HG02763 (cell line): ENCODE measurements around the gene PRKCI.
"Not testable (repeated sequence)": the region's sequence is repeated elsewhere in the genome, so short reads cannot be mapped to it uniquely, and the experiment has no call there.

Experiments
- ATAC-seq: cut with Tn5 transposase; IDR thresholded peaks from one replicate; pipeline ENCODE4 v1.9.1; 2021; ENCODE audit warnings: mild to moderate bottlenecking, moderate library complexity; ENCODE audit not compliant: unreplicated experiment

The PRKCI gene

DNA sequence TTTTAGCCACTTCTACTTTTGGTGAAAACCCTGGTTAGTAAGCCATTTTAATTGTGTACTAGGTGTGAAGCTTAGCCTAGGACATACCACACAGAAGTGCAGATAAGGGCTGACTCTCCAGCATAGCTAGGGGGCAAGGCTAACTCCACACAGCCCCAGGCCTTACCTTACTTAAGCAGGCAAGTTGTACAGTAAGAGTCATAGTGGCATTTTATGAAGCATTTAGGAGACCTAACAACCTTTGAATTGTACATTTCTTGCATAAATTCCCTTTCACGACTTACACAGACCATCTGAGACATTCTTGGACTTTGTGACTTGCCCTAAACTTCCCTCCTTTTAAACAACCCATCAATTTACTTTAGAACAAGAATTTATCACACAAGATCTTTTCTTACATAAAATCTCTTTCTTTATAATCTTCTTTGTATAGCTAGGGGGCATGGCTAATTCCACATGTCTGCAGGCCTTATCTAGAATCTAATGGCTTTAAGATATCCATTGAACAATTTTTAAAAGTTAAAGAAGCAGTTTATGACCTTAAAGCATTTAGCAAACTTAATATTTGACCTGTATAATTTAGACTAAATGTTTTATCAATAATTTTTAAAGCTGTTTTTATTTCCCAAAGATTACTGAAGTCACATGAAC, 116.6 kb downstream of the PRKCI start:
- ATAC-seq: no peak

- not testable (repeated sequence) for ATAC-seq
Measured at GRCh38 chr3:170342273-170342672, 120.0 kb downstream of the PRKCI start.

GRCh38 chr3:170343859-170344258, 121.6 kb downstream of the PRKCI start:
- not testable (repeated sequence) for ATAC-seq

GRCh38 chr3:170344971-170345370, 122.7 kb downstream of the PRKCI start:
- no peak for ATAC-seq

GRCh38 chr3:170346481-170347392, 124.5 kb downstream of the PRKCI start:
- peak; percentile 39 for ATAC-seq

DNA sequence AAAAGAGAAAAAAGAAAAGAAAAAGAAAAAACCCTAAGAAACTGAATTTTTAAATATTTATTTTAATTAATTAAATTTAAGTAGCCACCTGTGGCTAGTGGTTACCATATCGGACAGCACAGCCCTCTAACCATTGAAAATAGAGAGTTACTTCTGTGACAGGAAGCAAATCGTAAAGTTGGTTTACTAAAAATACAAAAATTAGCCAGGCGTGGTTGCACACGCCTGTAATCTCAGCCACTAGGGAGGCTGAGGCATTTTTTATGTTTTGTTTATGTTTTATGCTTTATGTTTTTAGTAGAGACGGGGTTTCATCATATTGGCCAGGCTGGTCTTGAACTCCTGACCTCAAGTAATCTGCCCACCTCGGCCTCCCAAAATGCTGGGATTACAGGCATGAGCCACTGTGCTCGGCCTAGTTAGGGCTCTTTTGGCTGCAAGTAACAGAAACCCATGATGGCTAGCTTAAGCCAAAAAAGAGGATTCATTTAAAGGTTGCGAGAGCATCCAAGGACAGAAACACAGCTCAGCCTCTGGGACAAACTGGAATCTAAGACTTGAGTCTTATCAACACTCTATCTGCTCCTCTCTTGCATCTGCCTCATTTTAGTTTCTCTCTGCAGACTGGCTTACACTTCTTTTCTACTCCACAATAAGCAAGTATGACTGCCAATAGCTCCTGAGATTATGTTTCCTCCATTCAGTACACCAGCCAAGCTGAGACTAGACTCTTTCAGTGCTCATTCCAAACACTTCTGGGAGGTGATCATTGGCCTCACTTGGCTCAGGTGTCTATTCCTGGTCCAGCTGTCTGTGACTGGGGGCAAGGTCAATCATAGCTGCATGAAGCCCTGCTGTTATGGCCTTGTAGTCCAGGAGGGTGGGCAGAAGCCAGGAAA, 128.5 kb downstream of the PRKCI start:
- peak; percentile 46 for ATAC-seq

DNA sequence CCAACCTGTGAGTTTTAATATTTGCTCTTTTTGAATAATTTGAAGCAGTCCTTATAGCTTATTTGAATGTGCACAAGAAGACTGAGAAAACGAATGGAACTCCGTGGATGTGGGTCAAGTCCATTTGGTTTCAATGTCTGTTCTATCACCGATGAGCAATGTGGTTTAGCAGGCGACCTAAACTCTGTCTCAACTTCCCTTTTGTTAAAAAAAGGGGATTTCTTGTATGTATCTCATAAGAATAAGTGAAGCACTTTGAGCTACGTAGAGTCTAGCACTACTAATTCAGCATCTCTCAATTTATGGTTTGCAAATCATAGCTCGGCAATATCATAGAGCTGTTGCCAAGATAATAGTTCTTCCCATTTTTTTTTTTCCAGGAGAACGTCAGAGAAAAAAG, 130.7 kb downstream of the PRKCI start:
- peak; percentile 9 for ATAC-seq

GRCh38 chr3:170353485-170353884, 131.3 kb downstream of the PRKCI start:
- no peak for ATAC-seq

- no peak for ATAC-seq
Measured at GRCh38 chr3:170354760-170355159, 132.5 kb downstream of the PRKCI start.
